C1 segment of cervical spinal cord (tissue), 14 donors: ENCODE data around the gene SLITRK1.

Experiments used
- DNase-seq, 14 donors: peaks; one replicate each; lab custom pipeline; 2025; lab: John Stamatoyannopoulos, UW

Gene SLITRK1

GRCh38 chr13:83876546-83876945 lies 5.7 kb downstream of the SLITRK1 start:
- DNase-seq = no peak

- no peak for DNase-seq
Observed at GRCh38 chr13:83867708-83868107, 14.6 kb downstream of the SLITRK1 start.

- no peak for DNase-seq
Observed at GRCh38 chr13:83865161-83866137, 16.8 kb downstream of the SLITRK1 start.

GRCh38 chr13:83853771-83854170 lies 28.5 kb downstream of the SLITRK1 start:
- DNase-seq = no peak

GRCh38 chr13:83845106-83845505 lies 37.2 kb downstream of the SLITRK1 start:
- no peak for DNase-seq

GRCh38 chr13:83839146-83839545 lies 43.1 kb downstream of the SLITRK1 start:
- DNase-seq = no peak

GRCh38 chr13:83831796-83832195 lies 50.5 kb downstream of the SLITRK1 start:
- DNase-seq = no peak

GRCh38 chr13:83829810-83830209 lies 52.5 kb downstream of the SLITRK1 start:
- no peak for DNase-seq

GRCh38 chr13:83827338-83827737 lies 54.9 kb downstream of the SLITRK1 start:
- no peak for DNase-seq
